Lung (tissue), 12 donors: ENCODE results near the gene SIN3B. TPM values are rescaled to one million over a fixed set of nuclear protein-coding genes. Genes with fewer than 3 reads are reported as not detected.

ENCODE experiments used
- ATAC-seq: fragments of 200-7000 bp; cut with Tn5 transposase; one replicate; pipeline ENCODE4 v1.9.1; 2020; ENCODE audit warnings: moderate number of reproducible peaks; ENCODE audit not compliant: insufficient read depth, low FRiP score
- DNase-seq, 3 donors: peaks; one replicate each; pipeline ENCODE4 v3.0.0-alpha.2; 2013 to 2017
- H3K27ac ChIP-seq, 2 donors: one replicate each; pipeline ENCODE4 v1.5.1; 2013; ENCODE audit warnings: mild to moderate bottlenecking in 2 of 2, moderate library complexity in 2 of 2, control low read depth in 1 of 2, inconsistent platforms in 1 of 2, low read depth in 1 of 2, low read length in 1 of 2
- H3K27me3 ChIP-seq, 3 donors: one replicate each; pipeline ENCODE4 v1.5.1; 2013; ENCODE audit warnings: low read length in 2 of 3; ENCODE audit not compliant: control insufficient read depth in 3 of 3, insufficient read depth in 3 of 3
- H3K36me3 ChIP-seq, 4 donors: one replicate each; pipeline ENCODE4 v1.5.1; 2013; ENCODE audit warnings: low read length in 4 of 4, mild to moderate bottlenecking in 1 of 4, moderate library complexity in 1 of 4; ENCODE audit not compliant: control insufficient read depth in 4 of 4, insufficient read depth in 4 of 4
- H3K4me1 ChIP-seq, 5 donors: one replicate each; pipeline ENCODE4 v1.5.1; 2013; ENCODE audit warnings: low read length in 5 of 5, mild to moderate bottlenecking in 2 of 5, moderate library complexity in 1 of 5; ENCODE audit not compliant: control insufficient read depth in 5 of 5, insufficient read depth in 5 of 5
- H3K4me3 ChIP-seq: one replicate; pipeline ENCODE4 v1.5.1; 2013; ENCODE audit warnings: mild to moderate bottlenecking, control low read depth, moderate library complexity
- H3K9ac ChIP-seq, 2 donors: one replicate each; pipeline ENCODE4 v1.5.1; 2013; ENCODE audit warnings: low read length in 2 of 2, control low read depth in 1 of 2; ENCODE audit not compliant: insufficient read depth in 1 of 2
- H3K9me3 ChIP-seq, 4 donors: one replicate each; pipeline ENCODE4 v1.5.1; 2013; ENCODE audit warnings: low read length in 3 of 4, mild to moderate bottlenecking in 1 of 4, moderate library complexity in 1 of 4; ENCODE audit not compliant: control insufficient read depth in 4 of 4, insufficient read depth in 3 of 4
- CTCF ChIP-seq: IDR thresholded peaks from 2 replicates; pipeline ENCODE4 v1.5.1; 2012; ENCODE audit warnings: mild to moderate bottlenecking; ENCODE audit errors: control extremely low read depth, extremely low read depth
- WGBS, 2 donors: extraction: QIAGEN DNeasy Blood & Tissue Kit; methylation state at CpG; one replicate each; pipeline ENCODE4 v1.1.7; 2013; 5-methylcytosine and 5-hydroxymethylcytosine counted together
- polyA plus RNA-seq, 2 donors: library from polyadenylated mRNA; stranded (reverse); fragments of 200-250 nt; gene quantifications; one replicate each; pipeline ENCODE4 v1.2.1, GENCODE V29; 2013
- total RNA-seq, 2 donors: library from RNA; depleted of rRNA in 1 of 2; stranded (reverse); fragments of >200 nt in 1 of 2; gene quantifications; one replicate each; pipeline ENCODE4 v1.2.1, GENCODE V29; 2014 to 2021
- donor health status: control.
- donor health status: control.
- donor health status: Bipolar disorder and iron deficiency.
- donor health status: healthy.
- donor health status: DM: yes; HTN: yes; CAD: no.

Gene SIN3B
- total and polyA plus RNA-seq, 4 donors: 29.5 to 63.9 (median 54.5) TPM

- Histone ChIP-seq H3K4me3 (no peak overlapping the region), H3K4me1 (no peaks in the 10 kb centered on the region), H3K27me3 (no peaks in the 10 kb centered on the region), H3K36me3 (peaks cover 0 to 6% (median 1%) of the 10 kb centered on the region in 4 donors), H3K27ac (no peak overlapping the region), H3K9ac (no peak overlapping the region), H3K9me3 (peaks cover 0 to 3% (median 0%) of the 10 kb centered on the region in 4 donors)
- ATAC-seq (no peak), DNase-seq (peak in 1 of 3 donors; percentile 7)
- WGBS, 2 donors: 89 to 92% methylated on average over 7 of the region's 7 CpGs
- TF ChIP-seq CTCF: no peak
Measured at GRCh38 chr19:16903347-16903746, 74.1 kb downstream of the SIN3B start.

GRCh38 chr19:16904599-16904998 lies 75.4 kb downstream of the SIN3B start:
- DNase-seq: no peak
- Histone ChIP-seq H3K4me3 (no peak overlapping the region), H3K27me3 (no peaks in the 10 kb centered on the region), H3K9ac (no peak overlapping the region), H3K36me3 (peaks cover 0 to 6% (median 1%) of the 10 kb centered on the region in 4 donors), H3K9me3 (peaks cover 0 to 3% (median 0%) of the 10 kb centered on the region in 4 donors), H3K27ac (no peak overlapping the region), H3K4me1 (no peaks in the 10 kb centered on the region)
- 45 to 89% methylated on average over 5 of the region's 5 CpGs for WGBS, 2 donors
- no peak for TF ChIP-seq CTCF
- no peak for ATAC-seq

- DNase-seq: no peak
- H3K4me3 ChIP-seq: no peak overlapping the region
- no peak overlapping the region for H3K9ac ChIP-seq
- no peak overlapping the region for H3K27ac ChIP-seq
- 79 to 81% methylated on average over 12 of the region's 12 CpGs for WGBS, 2 donors
- no peaks in the 10 kb centered on the region for H3K4me1 ChIP-seq
- no peaks in the 10 kb centered on the region for H3K27me3 ChIP-seq
- no peak for ATAC-seq
- no peak for TF ChIP-seq CTCF
- H3K36me3 ChIP-seq: peaks cover 0 to 22% (median 8%) of the 10 kb centered on the region in 4 donors
- H3K9me3 ChIP-seq: peaks cover 4 to 18% (median 12%) of the 10 kb centered on the region in 4 donors
Measured at GRCh38 chr19:16908759-16909158, 79.6 kb downstream of the SIN3B start.

DNA sequence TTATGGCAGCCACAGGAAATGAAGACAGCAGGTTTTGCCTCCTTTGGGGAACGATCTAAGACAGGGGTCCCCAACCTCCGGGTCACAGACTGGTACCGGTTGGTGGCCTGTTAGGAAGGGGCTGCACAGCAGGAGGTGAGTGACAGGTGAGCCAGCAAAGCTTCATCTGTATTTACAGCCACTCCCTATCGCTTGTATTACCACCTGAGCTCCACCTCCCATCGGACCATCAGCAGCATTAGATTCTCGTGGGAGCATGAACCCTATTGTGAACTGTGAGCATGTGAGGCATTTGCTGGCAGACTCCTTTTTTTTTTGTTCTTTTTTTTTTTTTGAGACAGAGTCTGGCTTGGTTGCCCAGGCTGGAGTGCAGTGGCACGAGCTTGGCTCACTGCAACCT lies 81.8 kb downstream of the SIN3B start:
- peaks cover 0 to 37% (median 9%) of the 10 kb centered on the region in 4 donors for H3K36me3 ChIP-seq
- ATAC-seq (no peak), DNase-seq (no peak)
- no peaks in the 10 kb centered on the region for H3K4me1 ChIP-seq
- H3K4me3 ChIP-seq: no peak overlapping the region
- WGBS, 2 donors: 91% methylated on average over 7 of the region's 7 CpGs
- H3K9me3 ChIP-seq: peaks cover 4 to 25% (median 16%) of the 10 kb centered on the region in 4 donors
- H3K9ac ChIP-seq: no peak overlapping the region
- H3K27ac ChIP-seq: no peak overlapping the region
- H3K27me3 ChIP-seq: no peaks in the 10 kb centered on the region
- no peak for TF ChIP-seq CTCF
